DMS153 treated with DMSO at 0.1 percent for 48 hours (cell line): ENCODE data around the gene THSD4.

Source experiments
- DNase-seq: peaks from one replicate; lab custom pipeline; 2025; ENCODE audit not compliant: unreplicated experiment; lab: John Stamatoyannopoulos, UW

The THSD4 gene

GRCh38 chr15:71788646-71789579, 673.6 kb downstream of the THSD4 start:
- no peak for DNase-seq

GRCh38 chr15:71789616-71790015, 674.3 kb downstream of the THSD4 start:
- no peak for DNase-seq

GRCh38 chr15:71790081-71790480, 674.8 kb downstream of the THSD4 start:
- no peak for DNase-seq

GRCh38 chr15:71791975-71792374, 676.7 kb downstream of the THSD4 start:
- no peak for DNase-seq

- DNase-seq = no peak
Observed at GRCh38 chr15:71792521-71792920, 677.2 kb downstream of the THSD4 start.

GRCh38 chr15:71798641-71799040, 683.4 kb downstream of the THSD4 start:
- no peak for DNase-seq

- DNase-seq = no peak
Observed at GRCh38 chr15:71800190-71800589, 684.9 kb downstream of the THSD4 start.

- DNase-seq = peak; percentile 12
Observed at GRCh38 chr15:71800835-71801745, 685.8 kb downstream of the THSD4 start.

GRCh38 chr15:71801935-71802655, 686.8 kb downstream of the THSD4 start:
- DNase-seq = no peak

- no peak for DNase-seq
Observed at GRCh38 chr15:71802770-71803169, 687.5 kb downstream of the THSD4 start.

- DNase-seq = no peak
Observed at GRCh38 chr15:71804226-71804625, 689.0 kb downstream of the THSD4 start.

GRCh38 chr15:71804695-71805470, 689.6 kb downstream of the THSD4 start:
- DNase-seq = no peak

GRCh38 chr15:71806452-71806931, 691.2 kb downstream of the THSD4 start:
- no peak for DNase-seq

GRCh38 chr15:71807125-71807629, 691.9 kb downstream of the THSD4 start:
- DNase-seq = no peak

GRCh38 chr15:71807691-71808091, 692.4 kb downstream of the THSD4 start:
- DNase-seq = no peak

GRCh38 chr15:71808311-71809020, 693.2 kb downstream of the THSD4 start:
- no peak for DNase-seq

GRCh38 chr15:71809346-71809745, 694.1 kb downstream of the THSD4 start:
- no peak for DNase-seq

- no peak for DNase-seq
Observed at GRCh38 chr15:71810256-71811035, 695.2 kb downstream of the THSD4 start, which contains the start of gene NR2E3. NR2E3 (plus strand) TSS chr15:71810554; CDS start chr15:71810744, 190 bp downstream.
